ENCODE data around the gene RNASEH1.

Gene RNASEH1

GRCh38 chr2:3566806-3567205, 8.7 kb upstream of the RNASEH1 start:
- no peak for DNase-seq (ENCODE audit: low read depth)
- H3K4me3 ChIP-seq (ENCODE audit: low read length): no peak overlapping the region
- TF ChIP-seq, protein P1, sequence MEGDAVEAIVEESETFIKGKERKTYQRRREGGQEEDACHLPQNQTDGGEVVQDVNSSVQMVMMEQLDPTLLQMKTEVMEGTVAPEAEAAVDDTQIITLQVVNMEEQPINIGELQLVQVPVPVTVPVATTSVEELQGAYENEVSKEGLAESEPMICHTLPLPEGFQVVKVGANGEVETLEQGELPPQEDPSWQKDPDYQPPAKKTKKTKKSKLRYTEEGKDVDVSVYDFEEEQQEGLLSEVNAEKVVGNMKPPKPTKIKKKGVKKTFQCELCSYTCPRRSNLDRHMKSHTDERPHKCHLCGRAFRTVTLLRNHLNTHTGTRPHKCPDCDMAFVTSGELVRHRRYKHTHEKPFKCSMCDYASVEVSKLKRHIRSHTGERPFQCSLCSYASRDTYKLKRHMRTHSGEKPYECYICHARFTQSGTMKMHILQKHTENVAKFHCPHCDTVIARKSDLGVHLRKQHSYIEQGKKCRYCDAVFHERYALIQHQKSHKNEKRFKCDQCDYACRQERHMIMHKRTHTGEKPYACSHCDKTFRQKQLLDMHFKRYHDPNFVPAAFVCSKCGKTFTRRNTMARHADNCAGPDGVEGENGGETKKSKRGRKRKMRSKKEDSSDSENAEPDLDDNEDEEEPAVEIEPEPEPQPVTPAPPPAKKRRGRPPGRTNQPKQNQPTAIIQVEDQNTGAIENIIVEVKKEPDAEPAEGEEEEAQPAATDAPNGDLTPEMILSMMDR (conservative IDR thresholded peaks at IDR 0.05; ENCODE audit: low read length): no peak

DNA sequence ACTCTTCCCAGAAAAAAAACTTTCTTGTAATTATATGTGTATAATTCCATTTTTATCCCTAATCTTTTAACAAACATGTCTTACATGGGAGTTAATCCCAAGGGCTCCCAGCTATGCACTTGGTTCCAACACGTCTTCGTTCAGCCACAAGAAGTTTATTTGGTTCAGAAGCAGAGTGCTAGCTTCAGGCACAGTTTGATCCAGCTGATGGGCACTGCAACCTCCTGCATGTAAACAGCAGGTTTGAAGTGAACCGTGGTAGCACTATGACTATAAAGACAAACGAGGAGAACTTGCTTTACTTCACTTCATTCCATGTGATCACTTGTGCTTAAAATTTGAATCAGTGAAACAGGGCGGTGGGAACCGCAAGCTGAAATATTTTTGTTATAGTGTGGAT, 7.0 kb upstream of the RNASEH1 start:
- no peak for DNase-seq (ENCODE audit: low read depth)
- TF ChIP-seq, protein P1 (conservative IDR thresholded peaks at IDR 0.05; ENCODE audit: low read length): no peak
- H3K4me3 ChIP-seq (ENCODE audit: low read length): no peak overlapping the region

GRCh38 chr2:3563521-3563976, 5.4 kb upstream of the RNASEH1 start:
- DNase-seq (ENCODE audit: low read depth): no peak
- no peak overlapping the region for H3K4me3 ChIP-seq (ENCODE audit: low read length)
- TF ChIP-seq, protein P1 (conservative IDR thresholded peaks at IDR 0.05; ENCODE audit: low read length): no peak

- H3K4me3 ChIP-seq (ENCODE audit: low read length): peak overlapping the region; percentile 88
- DNase-seq (ENCODE audit: low read depth): no peak
- TF ChIP-seq, protein P1 (conservative IDR thresholded peaks at IDR 0.05; ENCODE audit: low read length): no peak
Observed at GRCh38 chr2:3557639-3558204, 411 bp downstream of the RNASEH1 start.

- no peak overlapping the region for H3K4me3 ChIP-seq (ENCODE audit: low read length)
- TF ChIP-seq, protein P1 (conservative IDR thresholded peaks at IDR 0.05; ENCODE audit: low read length): no peak
- DNase-seq (ENCODE audit: low read depth): no peak
Observed at GRCh38 chr2:3553946-3554345, 4.2 kb downstream of the RNASEH1 start.

GRCh38 chr2:3547915-3548314, 10.2 kb downstream of the RNASEH1 start:
- TF ChIP-seq, protein P1 (conservative IDR thresholded peaks at IDR 0.05; ENCODE audit: low read length): no peak

DNA sequence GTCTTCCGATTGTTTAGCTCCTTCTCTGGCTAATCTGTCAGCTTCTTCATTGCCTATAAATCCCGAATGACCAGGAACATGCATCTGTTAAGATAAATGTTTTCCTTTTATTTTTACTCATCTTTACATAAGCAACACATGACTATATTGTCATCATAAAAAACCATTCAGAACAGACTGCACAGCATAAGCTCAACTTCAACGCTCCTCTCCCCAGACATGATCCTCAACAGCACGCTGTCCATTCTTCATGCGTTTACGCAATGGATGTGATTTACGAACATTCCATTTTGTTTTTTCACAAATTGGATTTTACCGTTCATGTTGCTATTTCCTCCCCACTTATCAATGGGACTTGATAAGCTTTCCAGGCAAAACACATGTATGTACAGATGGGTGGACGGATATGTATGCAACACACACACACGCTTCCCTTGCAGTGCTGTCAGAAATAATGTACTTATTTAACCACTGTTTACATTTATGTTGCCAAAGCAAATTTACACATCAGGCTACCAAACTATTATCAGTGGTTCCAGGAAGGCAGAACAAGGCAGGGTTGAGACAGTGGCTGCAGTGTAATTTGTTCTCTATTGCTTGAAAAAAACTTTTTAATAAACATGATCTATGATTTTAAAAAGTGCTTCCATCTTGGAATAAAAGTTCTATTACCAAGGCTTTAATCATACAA, 12.2 kb downstream of the RNASEH1 start:
- H3K4me3 ChIP-seq (ENCODE audit: low read length): no peak overlapping the region
- no peak for DNase-seq (ENCODE audit: low read depth)
- TF ChIP-seq, protein P1 (conservative IDR thresholded peaks at IDR 0.05; ENCODE audit: low read length): no peak

More at GRCh38 chr2:3547915-3548314, 10.2 kb downstream of the RNASEH1 start:
- no peak overlapping the region for H3K4me3 ChIP-seq (ENCODE audit: low read length)
- no peak for DNase-seq (ENCODE audit: low read depth)
